BE2C (cell line): ENCODE results near the gene CEND1.

Experiments
- DNase-seq: peaks from one replicate; pipeline ENCODE4 v3.0.0-alpha.2; 2020
- H3K27me3 ChIP-seq: fragments of 250-450 bp; sonication (Bioruptor Pico); 2 replicates; pipeline ENCODE4 v1.5.1; 2020; ENCODE audit warnings: mild to moderate bottlenecking
- H3K36me3 ChIP-seq: fragments of 250-450 bp; sonication (Bioruptor Pico); 2 replicates; pipeline ENCODE4 v1.5.1; 2020; ENCODE audit warnings: mild to moderate bottlenecking
- H3K4me1 ChIP-seq: fragments of 250-450 bp; sonication (Bioruptor Pico); 2 replicates; pipeline ENCODE4 v1.5.1; 2020
- H3K4me3 ChIP-seq: 2 replicates; pipeline ENCODE4 v1.5.1; 2011; ENCODE audit warnings: low read depth, low read length
- H3K9me3 ChIP-seq: fragments of 250-450 bp; sonication (Bioruptor Pico); 2 replicates; pipeline ENCODE4 v1.5.1; 2020
- CTCF ChIP-seq: IDR thresholded peaks from 2 replicates; pipeline ENCODE4 v1.5.1; 2012; ENCODE audit warnings: mild to moderate bottlenecking, low read depth, low read length

CEND1 gene

GRCh38 chr11:810040-810567 is 20.2 kb upstream of the CEND1 start:
- Histone ChIP-seq H3K4me3 (peak overlapping the region; percentile 81), H3K36me3 (peaks cover 29% of the 10 kb centered on the region), H3K27me3 (no peaks in the 10 kb centered on the region), H3K4me1 (peaks cover 2% of the 10 kb centered on the region; the same call in 1 of the 2 replicates), H3K9me3 (no peaks in the 10 kb centered on the region)
- no peak for DNase-seq
- no peak for TF ChIP-seq CTCF

DNA sequence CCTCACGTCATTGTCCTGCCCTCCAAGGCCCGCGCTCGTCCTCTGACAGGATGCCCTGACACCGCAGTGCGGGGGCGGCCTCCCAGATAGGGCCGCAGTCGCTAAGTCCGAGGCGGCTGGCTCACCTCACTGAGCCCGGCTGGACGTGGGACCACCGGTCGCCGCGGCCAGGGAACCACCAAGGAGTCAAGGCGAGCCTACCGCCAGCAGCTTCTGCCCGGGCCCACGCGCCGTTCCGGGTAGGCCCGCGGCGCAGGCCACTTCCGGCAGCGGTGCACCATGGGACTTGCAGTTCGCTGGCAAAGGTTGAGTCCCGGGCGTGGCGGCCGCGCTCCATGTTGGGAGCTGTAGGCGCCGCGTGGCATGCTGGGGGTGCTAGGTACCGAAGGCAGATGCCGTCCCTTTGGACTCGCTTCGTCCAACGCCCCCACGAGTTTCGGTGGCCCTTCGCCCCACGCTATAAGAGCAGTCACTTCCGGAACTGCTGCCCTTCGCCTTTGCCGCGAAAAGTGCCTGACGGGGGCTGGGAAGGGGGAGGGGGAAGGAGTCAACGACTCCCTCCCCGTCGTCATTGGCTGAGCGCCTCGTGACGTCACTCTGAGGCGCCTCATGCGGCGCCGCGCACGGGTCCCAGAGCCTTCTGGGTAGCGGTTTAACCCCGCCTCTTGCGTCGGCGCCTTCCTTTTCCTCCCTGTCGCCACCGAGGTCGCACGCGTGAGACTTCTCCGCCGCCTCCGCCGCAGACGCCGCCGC is 19.6 kb upstream of the CEND1 start, which contains the start of gene RPLP2:
Gene RPLP2 (plus strand): TSS at position 681 of the 753 bp plus-strand sequence. CDS start 268 bp downstream, outside the sequence.
- H3K4me1 ChIP-seq: peaks cover 5% of the 10 kb centered on the region
- no peaks in the 10 kb centered on the region for H3K27me3 ChIP-seq
- peak within 1 kb of the TSS; percentile 81 for H3K4me3 ChIP-seq
- no peaks in the 10 kb centered on the region for H3K9me3 ChIP-seq
- H3K36me3 ChIP-seq: peaks cover 29% of the 10 kb centered on the region
- TF ChIP-seq CTCF: no peak
- DNase-seq: peak; percentile 92

DNA sequence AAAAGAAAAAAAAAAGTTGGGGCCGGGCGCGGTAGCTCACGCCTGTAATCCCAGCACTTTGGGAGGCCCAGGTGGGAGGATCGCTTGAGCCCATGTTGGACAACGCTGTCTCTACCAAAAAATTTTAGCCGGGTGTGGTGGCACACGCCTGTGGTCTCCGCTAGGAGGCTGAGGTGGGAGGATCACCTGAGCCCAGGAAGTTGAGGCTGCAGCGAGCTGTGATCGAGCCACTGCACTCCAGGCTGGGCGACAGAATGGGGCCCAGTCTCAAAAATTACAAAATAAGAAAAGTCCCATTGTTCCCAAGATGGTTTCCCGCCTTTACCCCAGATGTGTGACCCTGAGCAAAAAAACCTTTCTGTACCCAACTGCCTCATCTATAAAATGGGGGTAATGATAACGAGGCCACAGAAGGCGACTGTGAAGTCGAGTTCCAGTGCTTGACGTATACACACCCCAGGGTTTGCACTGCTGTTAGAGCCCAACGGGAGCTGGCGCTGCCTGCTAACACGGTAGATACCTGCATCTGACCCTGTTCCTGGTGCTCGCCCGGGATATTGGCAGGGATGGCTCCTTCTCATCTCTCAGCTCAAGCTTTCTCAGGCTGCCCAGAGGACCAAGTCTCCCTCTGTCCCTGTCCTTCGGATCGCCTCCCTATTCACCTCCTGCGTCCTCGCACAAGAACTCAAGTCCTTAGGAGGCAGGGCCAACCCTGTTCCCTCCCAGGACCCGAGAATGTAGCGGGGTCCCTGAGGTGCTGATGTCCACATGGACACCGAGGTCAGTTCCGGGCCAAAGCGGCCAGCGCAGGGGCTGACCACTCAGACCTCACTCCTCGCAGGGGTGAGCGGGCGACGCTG is 18.8 kb upstream of the CEND1 start:
- H3K9me3 ChIP-seq: no peaks in the 10 kb centered on the region
- peak overlapping the region; percentile 81 for H3K4me3 ChIP-seq
- H3K36me3 ChIP-seq: peaks cover 28% of the 10 kb centered on the region
- H3K27me3 ChIP-seq: no peaks in the 10 kb centered on the region
- DNase-seq: no peak
- H3K4me1 ChIP-seq: peaks cover 6% of the 10 kb centered on the region
- no peak for TF ChIP-seq CTCF

DNA sequence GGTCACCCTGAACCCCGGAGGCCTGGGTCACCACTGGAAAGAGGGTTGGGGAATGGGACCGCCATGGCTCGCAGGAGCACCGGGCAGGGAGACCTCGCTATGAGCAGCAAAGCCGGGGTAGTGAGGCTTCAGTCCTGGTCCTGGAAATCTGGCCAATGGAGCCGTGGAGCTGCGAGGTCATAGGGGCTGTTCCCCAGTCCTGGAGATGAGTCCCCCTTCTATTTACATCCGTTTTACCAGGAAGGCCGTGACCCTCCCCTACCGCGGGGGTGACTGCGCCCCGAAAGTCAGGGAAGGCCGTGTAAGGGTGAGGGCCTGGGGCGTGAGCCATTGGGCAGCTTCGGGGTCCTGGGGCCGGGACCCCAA is 14.7 kb upstream of the CEND1 start:
- H3K9me3 ChIP-seq: no peaks in the 10 kb centered on the region
- no peak for DNase-seq
- no peaks in the 10 kb centered on the region for H3K36me3 ChIP-seq
- TF ChIP-seq CTCF: no peak
- H3K27me3 ChIP-seq: no peaks in the 10 kb centered on the region
- H3K4me3 ChIP-seq: peak overlapping the region; percentile 41
- H3K4me1 ChIP-seq: peaks cover 4% of the 10 kb centered on the region; the same call in 1 of the 2 replicates

- Histone ChIP-seq H3K9me3 (no peaks in the 10 kb centered on the region), H3K4me1 (peaks cover 4% of the 10 kb centered on the region; the same call in 1 of the 2 replicates), H3K27me3 (no peaks in the 10 kb centered on the region), H3K4me3 (peak overlapping the region; percentile 41; the same call in 1 of the 2 replicates), H3K36me3 (no peaks in the 10 kb centered on the region)
- DNase-seq: no peak
- TF ChIP-seq CTCF: no peak
Observed at GRCh38 chr11:803770-804598, 14.1 kb upstream of the CEND1 start.
